Transverse colon (tissue), 3 donors: ENCODE results near the gene ARF1.

Source experiments
- POLR2A ChIP-seq: fragments of 450-650 bp; IDR thresholded peaks from one replicate; pipeline ENCODE4 v1.6.1; 2016; ENCODE audit warnings: antibody characterized with exemption, mild to moderate bottlenecking, moderate library complexity
- TF ChIP-seq, protein P1 (sequence below), 5 experiments: fragments of 200-600 bp in 3 of 5; fragments of 450-650 bp in 2 of 5; sonication (generic) in 3 of 5; IDR thresholded peaks; 1 replicate in 2 of 5; 2 replicates in 3 of 5; pipeline ENCODE4 v1.5.1; 2016 to 2017; ENCODE audit warnings: antibody characterized with exemption in 5 of 5, inconsistent platforms in 3 of 5, mild to moderate bottlenecking in 2 of 5, moderate library complexity in 1 of 5

DNA sequence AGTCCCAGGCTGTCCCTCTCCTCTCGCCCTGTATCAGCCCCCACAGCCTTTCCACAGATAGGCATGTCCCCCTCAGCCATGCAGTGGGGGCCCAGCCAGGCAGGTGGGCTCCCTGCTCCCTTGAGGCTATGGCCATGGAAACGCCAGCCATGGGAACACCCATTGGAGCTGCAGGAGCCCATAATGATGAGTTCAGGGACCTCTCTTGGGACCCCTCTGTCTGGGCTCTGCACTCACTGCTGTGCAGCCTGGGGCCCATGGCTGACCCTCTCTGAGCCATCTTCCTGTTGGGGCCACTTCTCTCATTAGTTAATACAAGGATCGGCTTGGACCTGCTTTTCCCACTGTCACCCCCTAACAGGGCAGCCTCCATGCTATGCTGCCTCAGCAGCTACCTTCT, 42.5 kb upstream of the ARF1 start:
- TF ChIP-seq POLR2A, result no peak
- TF ChIP-seq, protein P1, sequence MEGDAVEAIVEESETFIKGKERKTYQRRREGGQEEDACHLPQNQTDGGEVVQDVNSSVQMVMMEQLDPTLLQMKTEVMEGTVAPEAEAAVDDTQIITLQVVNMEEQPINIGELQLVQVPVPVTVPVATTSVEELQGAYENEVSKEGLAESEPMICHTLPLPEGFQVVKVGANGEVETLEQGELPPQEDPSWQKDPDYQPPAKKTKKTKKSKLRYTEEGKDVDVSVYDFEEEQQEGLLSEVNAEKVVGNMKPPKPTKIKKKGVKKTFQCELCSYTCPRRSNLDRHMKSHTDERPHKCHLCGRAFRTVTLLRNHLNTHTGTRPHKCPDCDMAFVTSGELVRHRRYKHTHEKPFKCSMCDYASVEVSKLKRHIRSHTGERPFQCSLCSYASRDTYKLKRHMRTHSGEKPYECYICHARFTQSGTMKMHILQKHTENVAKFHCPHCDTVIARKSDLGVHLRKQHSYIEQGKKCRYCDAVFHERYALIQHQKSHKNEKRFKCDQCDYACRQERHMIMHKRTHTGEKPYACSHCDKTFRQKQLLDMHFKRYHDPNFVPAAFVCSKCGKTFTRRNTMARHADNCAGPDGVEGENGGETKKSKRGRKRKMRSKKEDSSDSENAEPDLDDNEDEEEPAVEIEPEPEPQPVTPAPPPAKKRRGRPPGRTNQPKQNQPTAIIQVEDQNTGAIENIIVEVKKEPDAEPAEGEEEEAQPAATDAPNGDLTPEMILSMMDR (IDR thresholded peaks at IDR 0.05), result no peak
